Measurements from ENCODE around the gene PKIG. TPM values are rescaled to one million over a fixed set of nuclear protein-coding genes. Genes with fewer than 3 reads are reported as not detected.
A peak's percentile ranks its signal among the peaks of the same experiment; 100 is the strongest.

Gene PKIG
- polyA plus RNA-seq, 1 donor from 2014 or later: 174 TPM

DNA sequence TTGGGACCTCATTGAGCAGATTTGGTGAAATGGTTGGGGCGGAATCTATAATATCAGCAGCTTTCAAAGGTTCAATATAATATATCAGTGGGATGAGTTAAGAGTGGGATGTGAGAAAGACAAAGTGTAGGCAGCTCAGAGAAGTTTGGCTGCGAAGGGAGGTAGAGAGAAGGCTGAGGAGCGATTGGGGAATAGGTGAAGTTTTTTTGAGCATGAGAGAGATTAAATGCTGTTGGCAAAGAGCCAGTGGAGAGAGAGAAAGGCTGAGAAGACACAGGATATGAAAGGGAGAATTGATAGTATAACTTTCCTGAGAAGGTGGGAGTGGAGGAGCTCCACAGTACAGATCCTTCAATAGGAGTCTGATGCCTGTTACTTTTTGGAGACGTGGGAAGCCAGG, 48.5 kb upstream of the PKIG start:
- H3K4me3 ChIP-seq (ENCODE audit: low read length): peak overlapping the region; percentile 82
- H3K27ac ChIP-seq (ENCODE audit: low read length): no peak overlapping the region
- H3K79me2 ChIP-seq (replicated peaks; ENCODE audit: insufficient read depth, low read length): peaks cover 43% of the 10 kb centered on the region

DNA sequence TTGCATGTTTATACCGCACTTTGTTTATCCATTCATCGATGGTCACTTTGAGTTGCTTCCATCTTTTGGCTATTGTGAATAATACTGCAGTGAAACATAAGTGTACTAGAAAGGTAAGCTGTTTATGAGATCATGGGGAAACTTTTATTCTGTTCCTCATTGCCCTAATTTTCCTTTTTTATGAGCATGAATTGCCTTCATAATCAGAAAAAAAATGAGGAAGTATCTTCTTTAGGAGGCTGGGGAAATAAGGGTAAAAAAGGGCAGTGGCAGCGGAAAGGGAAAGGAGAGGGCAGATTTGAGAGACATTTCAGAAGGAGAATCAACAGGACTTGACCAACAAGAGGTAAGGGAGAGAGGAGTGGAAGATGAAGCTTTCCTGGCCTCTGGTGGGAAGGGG, 46.2 kb upstream of the PKIG start:
- Histone ChIP-seq H3F3A (ENCODE audit: insufficient read depth, low read length, poor library complexity, severe bottlenecking) (no peaks in the 10 kb centered on the region), H3K79me2 (replicated peaks; ENCODE audit: insufficient read depth, low read length) (peaks cover 43% of the 10 kb centered on the region), H3K9ac (ENCODE audit: low read length) (no peak overlapping the region), H3K4me2 (ENCODE audit: low read length) (no peak overlapping the region), H3K27ac (ENCODE audit: low read length) (no peak overlapping the region), H3K9me2 (ENCODE audit: insufficient read depth, low read length) (no peaks in the 10 kb centered on the region), H4K20me1 (ENCODE audit: insufficient read depth) (no peaks in the 10 kb centered on the region), H3K9me3 (ENCODE audit: low read length) (no peaks in the 10 kb centered on the region), H3K4me3 (ENCODE audit: low read length) (no peak overlapping the region), H3K27me3 (ENCODE audit: insufficient read depth, low read depth, low read length) (no peaks in the 10 kb centered on the region), H2AFZ (ENCODE audit: low read depth, low read length) (no peak overlapping the region), H3K36me3 (ENCODE audit: insufficient read depth, low read length) (no peaks in the 10 kb centered on the region)
- TF ChIP-seq EP300 (conservative IDR thresholded peaks at IDR 0.05; ENCODE audit: poor library complexity, severe bottlenecking) (no peak), SMC3 (conservative IDR thresholded peaks at IDR 0.05; ENCODE audit: poor library complexity) (no peak), TAF1 (IDR thresholded peaks at IDR 0.05; ENCODE audit: low read depth) (no peak), CTCF (IDR thresholded peaks at IDR 0.05; ENCODE audit: poor library complexity, severe bottlenecking) (no peak), EZH2 (IDR thresholded peaks at IDR 0.05; ENCODE audit: borderline replicate concordance, insufficient read depth, low read length, poor library complexity, severe bottlenecking) (no peak), POLR2AphosphoS5 (IDR thresholded peaks at IDR 0.05) (no peak), RAD21 (conservative IDR thresholded peaks at IDR 0.05) (no peak), MXI1 (conservative IDR thresholded peaks at IDR 0.05; ENCODE audit: poor library complexity, severe bottlenecking) (no peak)
- TF ChIP-seq, protein P1, sequence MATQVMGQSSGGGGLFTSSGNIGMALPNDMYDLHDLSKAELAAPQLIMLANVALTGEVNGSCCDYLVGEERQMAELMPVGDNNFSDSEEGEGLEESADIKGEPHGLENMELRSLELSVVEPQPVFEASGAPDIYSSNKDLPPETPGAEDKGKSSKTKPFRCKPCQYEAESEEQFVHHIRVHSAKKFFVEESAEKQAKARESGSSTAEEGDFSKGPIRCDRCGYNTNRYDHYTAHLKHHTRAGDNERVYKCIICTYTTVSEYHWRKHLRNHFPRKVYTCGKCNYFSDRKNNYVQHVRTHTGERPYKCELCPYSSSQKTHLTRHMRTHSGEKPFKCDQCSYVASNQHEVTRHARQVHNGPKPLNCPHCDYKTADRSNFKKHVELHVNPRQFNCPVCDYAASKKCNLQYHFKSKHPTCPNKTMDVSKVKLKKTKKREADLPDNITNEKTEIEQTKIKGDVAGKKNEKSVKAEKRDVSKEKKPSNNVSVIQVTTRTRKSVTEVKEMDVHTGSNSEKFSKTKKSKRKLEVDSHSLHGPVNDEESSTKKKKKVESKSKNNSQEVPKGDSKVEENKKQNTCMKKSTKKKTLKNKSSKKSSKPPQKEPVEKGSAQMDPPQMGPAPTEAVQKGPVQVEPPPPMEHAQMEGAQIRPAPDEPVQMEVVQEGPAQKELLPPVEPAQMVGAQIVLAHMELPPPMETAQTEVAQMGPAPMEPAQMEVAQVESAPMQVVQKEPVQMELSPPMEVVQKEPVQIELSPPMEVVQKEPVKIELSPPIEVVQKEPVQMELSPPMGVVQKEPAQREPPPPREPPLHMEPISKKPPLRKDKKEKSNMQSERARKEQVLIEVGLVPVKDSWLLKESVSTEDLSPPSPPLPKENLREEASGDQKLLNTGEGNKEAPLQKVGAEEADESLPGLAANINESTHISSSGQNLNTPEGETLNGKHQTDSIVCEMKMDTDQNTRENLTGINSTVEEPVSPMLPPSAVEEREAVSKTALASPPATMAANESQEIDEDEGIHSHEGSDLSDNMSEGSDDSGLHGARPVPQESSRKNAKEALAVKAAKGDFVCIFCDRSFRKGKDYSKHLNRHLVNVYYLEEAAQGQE (IDR thresholded peaks at IDR 0.05; ENCODE audit: borderline replicate concordance): no peak

More for the DNA sequence above, 48.5 kb upstream of the PKIG start:
- Histone ChIP-seq H4K20me1 (ENCODE audit: insufficient read depth) (no peaks in the 10 kb centered on the region), H3K9me2 (ENCODE audit: insufficient read depth, low read length) (no peaks in the 10 kb centered on the region), H3K9ac (ENCODE audit: low read length) (no peak overlapping the region), H3F3A (ENCODE audit: insufficient read depth, low read length, poor library complexity, severe bottlenecking) (no peaks in the 10 kb centered on the region), H3K9me3 (ENCODE audit: low read length) (no peaks in the 10 kb centered on the region), H3K27me3 (ENCODE audit: insufficient read depth, low read depth, low read length) (no peaks in the 10 kb centered on the region), H2AFZ (ENCODE audit: low read depth, low read length) (no peak overlapping the region), H3K36me3 (ENCODE audit: insufficient read depth, low read length) (no peaks in the 10 kb centered on the region), H3K4me2 (ENCODE audit: low read length) (peak overlapping the region; percentile 25)
- TF ChIP-seq MXI1 (conservative IDR thresholded peaks at IDR 0.05; ENCODE audit: poor library complexity, severe bottlenecking) (no peak), CTCF (IDR thresholded peaks at IDR 0.05; ENCODE audit: poor library complexity, severe bottlenecking) (no peak), EP300 (conservative IDR thresholded peaks at IDR 0.05; ENCODE audit: poor library complexity, severe bottlenecking) (no peak)
- TF ChIP-seq, protein P1 (IDR thresholded peaks at IDR 0.05; ENCODE audit: borderline replicate concordance): no peak

Measured in neural cell (in vitro differentiated cells).